KMS-11 (cell line): Measurements from ENCODE around the gene IQCE.

Experiments used
- H2AFZ ChIP-seq: fragments of 200-600 bp; sonication (generic); 2 replicates; pipeline ENCODE4 v1.6.1; 2016; ENCODE audit warnings: antibody characterized with exemption, mixed run types, low read depth
- H3K27ac ChIP-seq: fragments of 200-600 bp; sonication (generic); 2 replicates; pipeline ENCODE4 v1.6.1; 2016; ENCODE audit warnings: mild to moderate bottlenecking, mixed run types
- H3K27me3 ChIP-seq: fragments of 200-600 bp; sonication (generic); 2 replicates; pipeline ENCODE4 v1.6.1; 2017; ENCODE audit warnings: mild to moderate bottlenecking, low read depth, mixed run types, moderate library complexity; ENCODE audit not compliant: insufficient read depth
- H3K36me3 ChIP-seq: fragments of 200-600 bp; sonication (generic); 2 replicates; pipeline ENCODE4 v1.6.1; 2017; ENCODE audit warnings: mild to moderate bottlenecking, mixed run types; ENCODE audit not compliant: insufficient read depth
- H3K4me1 ChIP-seq: fragments of 200-600 bp; sonication (generic); 2 replicates; pipeline ENCODE4 v1.6.1; 2016; ENCODE audit warnings: mild to moderate bottlenecking, low read depth, mixed run types; ENCODE audit not compliant: poor library complexity, severe bottlenecking
- H3K4me2 ChIP-seq: fragments of 200-600 bp; sonication (generic); 2 replicates; pipeline ENCODE4 v1.7.0; 2016; ENCODE audit warnings: mild to moderate bottlenecking, mixed run types
- H3K4me3 ChIP-seq: fragments of 200-600 bp; sonication (generic); IDR thresholded peaks from 2 replicates; pipeline ENCODE4 v1.6.1; 2017; ENCODE audit warnings: low read depth, low read length, mixed read lengths; ENCODE audit not compliant: insufficient read depth
- H3K79me2 ChIP-seq: fragments of 200-600 bp; sonication (generic); 2 replicates; pipeline ENCODE4 v1.6.1; 2016; ENCODE audit warnings: low read depth, mixed run types; ENCODE audit not compliant: insufficient read depth
- H3K9ac ChIP-seq: fragments of 200-600 bp; sonication (generic); 2 replicates; pipeline ENCODE4 v1.6.1; 2016; ENCODE audit warnings: mild to moderate bottlenecking, mixed run types
- H4K20me1 ChIP-seq: fragments of 200-600 bp; sonication (generic); 2 replicates; pipeline ENCODE4 v1.6.1; 2016; ENCODE audit warnings: mild to moderate bottlenecking, mixed run types; ENCODE audit not compliant: insufficient read depth
- CTCF ChIP-seq: fragments of 200-600 bp; sonication (generic); conservative IDR thresholded peaks from 2 replicates; pipeline ENCODE4 v1.6.1; 2017; ENCODE audit warnings: low read depth, mild to moderate bottlenecking, antibody characterized with exemption, low read length, moderate library complexity, mixed read lengths

The IQCE gene

GRCh38 chr7:2663121-2663886, 104.5 kb downstream of the IQCE start:
- Histone ChIP-seq H3K27ac (no peak overlapping the region), H2AFZ (no peak overlapping the region), H3K36me3 (no peaks in the 10 kb centered on the region), H3K4me2 (no peak overlapping the region), H3K4me3 (no peak overlapping the region), H4K20me1 (no peaks in the 10 kb centered on the region), H3K9ac (no peak overlapping the region), H3K79me2 (no peaks in the 10 kb centered on the region), H3K4me1 (no peaks in the 10 kb centered on the region), H3K27me3 (peaks cover 21% of the 10 kb centered on the region; the same call in 1 of the 2 replicates)
- TF ChIP-seq CTCF, result no peak

- Histone ChIP-seq H3K4me2 (no peak overlapping the region), H2AFZ (no peak overlapping the region), H3K27ac (no peak overlapping the region), H3K9ac (no peak overlapping the region), H4K20me1 (no peaks in the 10 kb centered on the region), H3K4me3 (no peak overlapping the region), H3K79me2 (no peaks in the 10 kb centered on the region), H3K36me3 (no peaks in the 10 kb centered on the region), H3K27me3 (peaks cover 22% of the 10 kb centered on the region; the same call in 1 of the 2 replicates), H3K4me1 (no peaks in the 10 kb centered on the region)
- no peak for TF ChIP-seq CTCF
Measured at GRCh38 chr7:2663960-2664359, 105.2 kb downstream of the IQCE start.
